A549 (cell line): ENCODE results near the gene COPA. TPM values are rescaled to one million over a fixed set of nuclear protein-coding genes. Genes with fewer than 3 reads are reported as not detected.
A peak's percentile ranks its signal among the peaks of the same experiment; 100 is the strongest.

Source experiments
- ATAC-seq, 2 experiments: fragments of 200-7000 bp in 1 of 2; fragments of >200 bp in 1 of 2; cut with Nextera tagmentation in 1 of 2; cut with Tn5 transposase in 1 of 2; 3 replicates each; pipeline versions ENCODE4 v1.8.0 to v1.9.1; 2018 to 2020; ENCODE audit warnings: mild to moderate bottlenecking in 1 of 2, moderate library complexity in 1 of 2
- CTCF ChIA-PET: fragments of 300-600 bp; sonication (Branson Sonifier 250); formaldehyde crosslinking; extraction: SDS; loops from one replicate; lab custom pipeline; 2021; ENCODE audit warnings: antibody characterized with exemption, inconsistent platforms; lab: Yijun Ruan, JAX
- POLR2A ChIA-PET: fragments of 350-600 bp; formaldehyde crosslinking; extraction: SDS; loops from one replicate; lab custom pipeline; 2021; ENCODE audit warnings: antibody characterized with exemption, inconsistent platforms; lab: Yijun Ruan, JAX
- DNase-seq, 2 experiments: peaks; one replicate each; pipeline versions ENCODE4 v3.0.0 to v3.0.0-alpha.2; 2011 to 2016; ENCODE audit warnings: low read depth in 1 of 2, low spot score in 1 of 2
- FAIRE-seq: peaks from 2 replicates; lab custom pipeline; 2011; peaks lifted over from hg19 to GRCh38; lab: Jason Lieb, UNC
- H3K27ac ChIP-seq, 2 experiments: fragments of >200 bp; sonication (Bioruptor Twin); formaldehyde crosslinking; 3 replicates each; pipeline ENCODE4 v1.5.1; 2016 to 2017
- H3K4me1 ChIP-seq: fragments of >200 bp; sonication (Bioruptor Twin); formaldehyde crosslinking; 3 replicates; pipeline ENCODE4 v1.6.1; 2016
- H3K4me2 ChIP-seq: fragments of >200 bp; sonication (Bioruptor Twin); formaldehyde crosslinking; 3 replicates; pipeline ENCODE4 v1.6.1; 2016
- H3K4me3 ChIP-seq: fragments of >200 bp; sonication (Bioruptor Twin); formaldehyde crosslinking; 3 replicates; pipeline ENCODE4 v1.5.1; 2016
- H3K9me3 ChIP-seq: fragments of >200 bp; sonication (Bioruptor Twin); formaldehyde crosslinking; 3 replicates; pipeline ENCODE4 v1.6.1; 2016
- BCL3 ChIP-seq: fragments of >200 bp; sonication (Bioruptor Twin); formaldehyde crosslinking; IDR thresholded peaks from 3 replicates; pipeline ENCODE4 v1.6.1; 2016
- BHLHE40 ChIP-seq: IDR thresholded peaks from 2 replicates; pipeline ENCODE4 v1.6.1; 2012; ENCODE audit warnings: low read depth, low read length, inconsistent platforms
- CBX2 ChIP-seq: fragments of 200-600 bp; sonication (generic); IDR thresholded peaks from 2 replicates; pipeline ENCODE4 v1.6.1; 2016; ENCODE audit warnings: low read depth, mild to moderate bottlenecking, borderline replicate concordance
- CEBPB ChIP-seq, 2 experiments: fragments of >200 bp in 1 of 2; sonication (Bioruptor Twin) in 1 of 2; formaldehyde crosslinking in 1 of 2; IDR thresholded peaks; 2 replicates each; pipeline ENCODE4 v1.6.1; 2012 to 2016
- CTCF ChIP-seq: fragments of >200 bp; sonication (Bioruptor Twin); formaldehyde crosslinking; IDR thresholded peaks from 3 replicates; pipeline ENCODE4 v1.5.1; 2016
- EHF ChIP-seq: fragments of 250-450 bp; sonication (Bioruptor Pico); IDR thresholded peaks from 2 replicates; pipeline ENCODE4 v1.5.0; 2020; ENCODE audit warnings: mild to moderate bottlenecking
- EHMT2 ChIP-seq: fragments of 200-600 bp; sonication (generic); IDR thresholded peaks from 2 replicates; pipeline ENCODE4 v1.6.1; 2016; ENCODE audit warnings: antibody characterized with exemption, low read depth, mild to moderate bottlenecking, moderate library complexity
- FOSL2 ChIP-seq, 2 experiments: fragments of 450-650 bp in 1 of 2; fragments of >200 bp in 1 of 2; sonication (Bioruptor Twin) in 1 of 2; formaldehyde crosslinking; IDR thresholded peaks; 2 replicates each; pipeline versions ENCODE4 v1.5.0 to v1.6.1; 2016 to 2020; ENCODE audit warnings: mild to moderate bottlenecking in 1 of 2, moderate library complexity in 1 of 2
- HOXA7 ChIP-seq: fragments of 250-450 bp; sonication (Bioruptor Pico); IDR thresholded peaks from 2 replicates; pipeline ENCODE4 v1.5.0; 2020; ENCODE audit warnings: mild to moderate bottlenecking, moderate library complexity
- HOXB13 ChIP-seq: fragments of 250-450 bp; sonication (Bioruptor Pico); IDR thresholded peaks from 2 replicates; pipeline ENCODE4 v1.5.0; 2020; ENCODE audit warnings: low read depth, mild to moderate bottlenecking, moderate library complexity
- JUN ChIP-seq, 2 experiments: fragments of >200 bp; sonication (Bioruptor Twin); formaldehyde crosslinking; IDR thresholded peaks; 2 replicates in 1 of 2; 3 replicates in 1 of 2; pipeline ENCODE4 v1.6.1; 2016 to 2017
- KDM5A ChIP-seq: fragments of 200-600 bp; sonication (generic); IDR thresholded peaks from 2 replicates; pipeline ENCODE4 v1.6.1; 2016; ENCODE audit warnings: antibody characterized with exemption, mild to moderate bottlenecking
- MAFK ChIP-seq: fragments of 450-650 bp; IDR thresholded peaks from 2 replicates; pipeline ENCODE4 v1.6.1; 2014; ENCODE audit not compliant: partially characterized antibody
- PBX3 ChIP-seq: IDR thresholded peaks from 2 replicates; pipeline ENCODE4 v1.6.1; 2012
- PHF8 ChIP-seq: fragments of 200-600 bp; sonication (generic); IDR thresholded peaks from 2 replicates; pipeline ENCODE4 v1.6.1; 2016; ENCODE audit warnings: low read depth, mild to moderate bottlenecking, antibody characterized with exemption, moderate library complexity, borderline replicate concordance
- POLR2A ChIP-seq: IDR thresholded peaks from 2 replicates; pipeline ENCODE4 v1.6.1; 2012; ENCODE audit warnings: mild to moderate bottlenecking, low read length
- RAD21 ChIP-seq, 2 experiments: fragments of >200 bp in 1 of 2; sonication (Bioruptor Twin) in 1 of 2; formaldehyde crosslinking in 1 of 2; IDR thresholded peaks in 1 of 2; conservative IDR thresholded peaks in 1 of 2; 2 replicates in 1 of 2; 3 replicates in 1 of 2; pipeline ENCODE4 v1.6.1; 2012 to 2018; ENCODE audit warnings: inconsistent platforms in 1 of 2
- RCOR1 ChIP-seq: fragments of 150-350 bp; IDR thresholded peaks from 2 replicates; pipeline ENCODE4 v1.6.1; 2014; ENCODE audit warnings: antibody characterized with exemption, low read length, low read depth
- RNF2 ChIP-seq: fragments of 200-600 bp; sonication (generic); IDR thresholded peaks from 2 replicates; pipeline ENCODE4 v1.6.1; 2016; ENCODE audit warnings: low read depth, mild to moderate bottlenecking, antibody characterized with exemption, moderate library complexity, borderline replicate concordance
- SMC3 ChIP-seq: fragments of >200 bp; sonication (Bioruptor Twin); formaldehyde crosslinking; IDR thresholded peaks from 3 replicates; pipeline ENCODE4 v1.6.1; 2018; ENCODE audit warnings: inconsistent platforms
- ZC3H11A ChIP-seq: fragments of 450-650 bp; IDR thresholded peaks from 2 replicates; pipeline ENCODE4 v1.6.1; 2014; ENCODE audit warnings: antibody characterized with exemption, mild to moderate bottlenecking
- ZFP36 ChIP-seq: fragments of 450-650 bp; IDR thresholded peaks from 2 replicates; pipeline ENCODE4 v1.6.1; 2014; ENCODE audit warnings: borderline replicate concordance; ENCODE audit not compliant: partially characterized antibody
- ZSCAN20 ChIP-seq: fragments of 250-450 bp; sonication (Bioruptor Pico); IDR thresholded peaks from 2 replicates; pipeline ENCODE4 v1.8.0; 2022; ENCODE audit warnings: mild to moderate bottlenecking, moderate library complexity
- WGBS: methylation state at CpG from one replicate; pipeline ENCODE4 v1.1.6; 2017; ENCODE audit errors: missing lambda C conversion rate; 5-methylcytosine and 5-hydroxymethylcytosine counted together
- polyA plus RNA-seq, 4 experiments: library from polyadenylated mRNA; depleted of rRNA in 3 of 4; stranded (reverse); fragments of >200 nt; fragmentation: RNase III in 1 of 4; extraction: RNeasy Plus Mini Kit Qiagen cat#74134 plus additional on column Dnase treatment in 1 of 4; gene quantifications; 2 replicates in 3 of 4; 3 replicates in 1 of 4; pipeline ENCODE4 v1.2.3, GENCODE V29; 2011 to 2017

COPA gene
- polyA plus RNA-seq, 2 of the 4 experiments (the other 2 are of a cell fraction): 83.5 to 149 TPM

- no peak overlapping the region for H3K4me3 ChIP-seq
- TF ChIP-seq ZC3H11A: no peak
- no peak for TF ChIP-seq KDM5A
- TF ChIP-seq HOXB13 (CRISPR knock-in tag): no peak
- peaks cover 10% of the 10 kb centered on the region; the same call in 2 of the 3 replicates for H3K4me1 ChIP-seq
- ChIA-PET CTCF (no interaction called here), POLR2A (no interaction called here)
- no peaks in the 10 kb centered on the region for H3K9me3 ChIP-seq
- H3K4me2 ChIP-seq: no peak overlapping the region
- no peak for ATAC-seq
- FAIRE-seq: no peak
- no peak for DNase-seq
- 84% methylated on average over 9 of the region's 9 CpGs for WGBS
- H3K27ac ChIP-seq: no peak overlapping the region
Measured at GRCh38 chr1:160359559-160360226, 16.6 kb upstream of the COPA start.

GRCh38 chr1:160358073-160358472 lies 15.0 kb upstream of the COPA start:
- TF ChIP-seq EHF (CRISPR knock-in tag) (no peak), MAFK (peak; percentile 74)
- Histone ChIP-seq H3K4me1 (peaks cover 10% of the 10 kb centered on the region; the same call in 2 of the 3 replicates), H3K27ac (no peak overlapping the region), H3K4me3 (no peak overlapping the region), H3K4me2 (no peak overlapping the region), H3K9me3 (no peaks in the 10 kb centered on the region)
- 96% methylated on average over 4 of the region's 4 CpGs for whole genome bisulfite sequencing
- POLR2A ChIA-PET: no interaction called here
- ATAC-seq: no peak
- CTCF ChIA-PET: interaction anchor here (0.7 to 7.1 kb wide), 5 partner anchors 10 to 66 kb away, joined by 3 to 24 read pairs (median 4); no protein-coding TSS in a partner anchor
- no peak for DNase-seq
- FAIRE-seq: no peak

- ATAC-seq (no peak), DNase-seq (no peak), FAIRE-seq (no peak)
- Histone ChIP-seq H3K4me2 (no peak overlapping the region), H3K4me1 (peaks cover 8% of the 10 kb centered on the region; the same call in 2 of the 3 replicates), H3K4me3 (no peak overlapping the region), H3K9me3 (no peaks in the 10 kb centered on the region), H3K27ac (no peak overlapping the region)
- CTCF ChIA-PET: interaction anchor here (0.9 to 7.5 kb wide), 7 partner anchors 11 to 311 kb away, joined by 3 to 54 read pairs (median 4); no protein-coding TSS in a partner anchor
- TF ChIP-seq FOSL2 (IDR thresholded peaks at IDR 0.05): no peak
- no peak for TF ChIP-seq FOSL2 (CRISPR knock-in tag; IDR thresholded peaks at IDR 0.05)
- POLR2A ChIA-PET: no interaction called here
- WGBS: 87% methylated on average over 7 of the region's 7 CpGs
Measured at GRCh38 chr1:160357286-160358002, 14.4 kb upstream of the COPA start.

GRCh38 chr1:160354388-160354985 lies 11.4 kb upstream of the COPA start:
- no peaks in the 10 kb centered on the region for H3K9me3 ChIP-seq
- no peak for FAIRE-seq
- POLR2A ChIA-PET: interaction anchor here (1.3 kb wide), 1 partner anchor 11 kb away, joined by 3 read pairs; the partner anchor contains the start of genes COPA and NCSTN
- no peak overlapping the region for H3K4me2 ChIP-seq
- peak; percentile 65 to 88; a peak in 4 of 6 replicates for ATAC-seq
- no peak overlapping the region for H3K4me3 ChIP-seq
- TF ChIP-seq EHMT2: no peak
- TF ChIP-seq RAD21 (conservative IDR thresholded peaks at IDR 0.05 in 1 of 2, IDR thresholded peaks at IDR 0.05 in 1 of 2): no peak
- TF ChIP-seq SMC3: peak; percentile 29; the same call in 1 of the 3 replicates
- TF ChIP-seq HOXA7 (CRISPR knock-in tag): no peak
- no peak for TF ChIP-seq BHLHE40
- no peak for TF ChIP-seq PBX3
- TF ChIP-seq RNF2: no peak
- TF ChIP-seq ZSCAN20: no peak
- TF ChIP-seq POLR2A: no peak
- no peak for TF ChIP-seq RCOR1
- no peak for TF ChIP-seq JUN (IDR thresholded peaks at IDR 0.05)
- peak; percentile 43 for TF ChIP-seq CTCF
- no peak for TF ChIP-seq ZFP36
- TF ChIP-seq CEBPB (IDR thresholded peaks at IDR 0.05): no peak
- TF ChIP-seq PHF8: no peak
- no peak for TF ChIP-seq CBX2
- no peak for TF ChIP-seq BCL3
- CTCF ChIA-PET: interaction anchor here (0.6 to 7.5 kb wide), 15 partner anchors 8 to 310 kb away, joined by 3 to 54 read pairs (median 5); partner anchors contain the start of genes COPA and NCSTN
- 76% methylated on average over 5 of the region's 5 CpGs for WGBS
- H3K4me1 ChIP-seq: no peaks in the 10 kb centered on the region
- H3K27ac ChIP-seq: no peak overlapping the region
- peak; percentile 30 to 48 for DNase-seq
